ENCODE data around the gene RREB1.

Gene RREB1

GRCh38 chr6:7127680-7128079, 19.9 kb downstream of the RREB1 start:
- DNase-seq (ENCODE audit: low read depth in 1 of 2, low spot score in 1 of 2), result no peak
- no peak overlapping the region for H3K4me3 ChIP-seq (replicated peaks; ENCODE audit: insufficient read depth, low read length)
- no peak overlapping the region; the same call in 1 of the 2 replicates for H3K27ac ChIP-seq (replicated peaks)
- TF ChIP-seq CTCF (IDR thresholded peaks at IDR 0.05; ENCODE audit: insufficient read depth, low read length), result no peak
- TF ChIP-seq SPI1 (IDR thresholded peaks at IDR 0.05; ENCODE audit: borderline replicate concordance, low read depth), result no peak
- no peak for TF ChIP-seq GABPA (IDR thresholded peaks at IDR 0.05; ENCODE audit: low read depth)
- TF ChIP-seq REST (IDR thresholded peaks at IDR 0.05; ENCODE audit: insufficient replicate concordance, low read depth), result no peak
- no peak for TF ChIP-seq POLR2AphosphoS5 (IDR thresholded peaks at IDR 0.05; ENCODE audit: low read depth)
- H3K27me3 ChIP-seq (ENCODE audit: insufficient read depth, poor library complexity, severe bottlenecking), result no peaks in the 10 kb centered on the region

- no peak for DNase-seq (ENCODE audit: low read depth in 1 of 2, low spot score in 1 of 2)
- H3K27me3 ChIP-seq (ENCODE audit: insufficient read depth, poor library complexity, severe bottlenecking), result no peaks in the 10 kb centered on the region
- peak overlapping the region; percentile 66 for H3K27ac ChIP-seq (replicated peaks)
- no peak for TF ChIP-seq CTCF (IDR thresholded peaks at IDR 0.05; ENCODE audit: insufficient read depth, low read length)
- TF ChIP-seq POLR2AphosphoS5 (IDR thresholded peaks at IDR 0.05; ENCODE audit: low read depth), result 0 out of 2 replicates have a peak, but pooled peaks have one; percentile 28
- no peak overlapping the region for H3K4me3 ChIP-seq (replicated peaks; ENCODE audit: insufficient read depth, low read length)
Measured at GRCh38 chr6:7129360-7129759, 21.6 kb downstream of the RREB1 start.

GRCh38 chr6:7129784-7130569, 22.2 kb downstream of the RREB1 start:
- H3K27ac ChIP-seq (replicated peaks), result peak overlapping the region; percentile 66
- H3K4me3 ChIP-seq (replicated peaks; ENCODE audit: insufficient read depth, low read length), result no peak overlapping the region
- TF ChIP-seq REST (IDR thresholded peaks at IDR 0.05; ENCODE audit: insufficient replicate concordance, low read depth) (no peak), GABPA (IDR thresholded peaks at IDR 0.05; ENCODE audit: low read depth) (no peak), CTCF (IDR thresholded peaks at IDR 0.05; ENCODE audit: insufficient read depth, low read length) (no peak), SPI1 (IDR thresholded peaks at IDR 0.05; ENCODE audit: borderline replicate concordance, low read depth) (no peak), POLR2AphosphoS5 (IDR thresholded peaks at IDR 0.05; ENCODE audit: low read depth) (no peak)
- DNase-seq (ENCODE audit: low read depth in 1 of 2, low spot score in 1 of 2), result peak; percentile 69 to 87
- no peaks in the 10 kb centered on the region for H3K27me3 ChIP-seq (ENCODE audit: insufficient read depth, poor library complexity, severe bottlenecking)
